AG04449 (cell line): ENCODE data around the gene TMEM163.

ENCODE experiments used
- CTCF ChIA-PET: fragments of 350-600 bp; formaldehyde crosslinking; extraction: SDS; loops from one replicate; lab custom pipeline; 2021; ENCODE audit warnings: antibody characterized with exemption; lab: Yijun Ruan, JAX
- POLR2A ChIA-PET: fragments of 400-600, 350-600 bp; formaldehyde crosslinking; extraction: SDS; loops from one replicate; lab custom pipeline; 2020; ENCODE audit warnings: antibody characterized with exemption, inconsistent platforms; lab: Yijun Ruan, JAX
- DNase-seq: peaks from one replicate; pipeline ENCODE4 v3.0.0-alpha.2; 2010; ENCODE audit warnings: low read depth, low spot score
- H3K4me3 ChIP-seq: 2 replicates; pipeline ENCODE4 v1.5.1; 2011; ENCODE audit warnings: low read depth, mild to moderate bottlenecking, control low read depth, low read length
- TF ChIP-seq, protein P1 (sequence below): IDR thresholded peaks from one replicate; pipeline ENCODE4 v1.5.1; 2011; ENCODE audit warnings: mild to moderate bottlenecking, moderate library complexity, low read length, control low read depth, inconsistent platforms; ENCODE audit not compliant: insufficient read depth; ENCODE audit errors: missing control alignments

TMEM163 gene

DNA sequence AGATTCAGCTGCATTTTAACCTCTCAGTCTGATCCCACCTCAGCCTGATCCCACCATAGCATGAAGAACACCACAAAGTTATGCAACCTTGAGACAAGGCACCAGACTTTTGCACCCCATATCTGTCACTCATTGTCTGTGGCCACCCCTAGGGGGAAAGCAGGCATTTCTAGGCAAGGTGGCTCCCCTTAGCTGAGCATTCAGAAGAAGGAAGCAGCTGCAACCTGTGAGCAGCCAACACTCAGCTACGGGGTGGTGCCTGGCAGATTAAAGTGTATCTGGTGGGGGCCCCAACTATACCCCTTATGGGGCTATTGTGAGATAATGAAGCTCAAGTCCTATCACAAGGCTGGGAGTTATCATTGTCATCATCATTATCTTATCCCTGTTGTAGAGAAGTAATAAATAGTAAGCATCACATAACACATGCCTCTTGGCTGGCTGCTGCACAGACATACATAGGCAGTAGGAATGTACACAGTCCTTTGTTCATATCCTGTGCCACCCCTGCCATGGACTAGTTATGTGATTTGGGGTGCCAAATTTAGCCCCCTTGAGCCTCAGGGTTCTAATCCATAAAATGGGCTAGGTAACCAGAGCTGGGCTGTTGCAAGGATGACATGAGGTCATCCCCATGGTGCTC lies 20.6 kb upstream of the TMEM163 start:
- no peak overlapping the region for H3K4me3 ChIP-seq
- ChIA-PET CTCF (no interaction called here), POLR2A (no interaction called here)
- DNase-seq = no peak
- TF ChIP-seq, protein P1, sequence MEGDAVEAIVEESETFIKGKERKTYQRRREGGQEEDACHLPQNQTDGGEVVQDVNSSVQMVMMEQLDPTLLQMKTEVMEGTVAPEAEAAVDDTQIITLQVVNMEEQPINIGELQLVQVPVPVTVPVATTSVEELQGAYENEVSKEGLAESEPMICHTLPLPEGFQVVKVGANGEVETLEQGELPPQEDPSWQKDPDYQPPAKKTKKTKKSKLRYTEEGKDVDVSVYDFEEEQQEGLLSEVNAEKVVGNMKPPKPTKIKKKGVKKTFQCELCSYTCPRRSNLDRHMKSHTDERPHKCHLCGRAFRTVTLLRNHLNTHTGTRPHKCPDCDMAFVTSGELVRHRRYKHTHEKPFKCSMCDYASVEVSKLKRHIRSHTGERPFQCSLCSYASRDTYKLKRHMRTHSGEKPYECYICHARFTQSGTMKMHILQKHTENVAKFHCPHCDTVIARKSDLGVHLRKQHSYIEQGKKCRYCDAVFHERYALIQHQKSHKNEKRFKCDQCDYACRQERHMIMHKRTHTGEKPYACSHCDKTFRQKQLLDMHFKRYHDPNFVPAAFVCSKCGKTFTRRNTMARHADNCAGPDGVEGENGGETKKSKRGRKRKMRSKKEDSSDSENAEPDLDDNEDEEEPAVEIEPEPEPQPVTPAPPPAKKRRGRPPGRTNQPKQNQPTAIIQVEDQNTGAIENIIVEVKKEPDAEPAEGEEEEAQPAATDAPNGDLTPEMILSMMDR = no peak

DNA sequence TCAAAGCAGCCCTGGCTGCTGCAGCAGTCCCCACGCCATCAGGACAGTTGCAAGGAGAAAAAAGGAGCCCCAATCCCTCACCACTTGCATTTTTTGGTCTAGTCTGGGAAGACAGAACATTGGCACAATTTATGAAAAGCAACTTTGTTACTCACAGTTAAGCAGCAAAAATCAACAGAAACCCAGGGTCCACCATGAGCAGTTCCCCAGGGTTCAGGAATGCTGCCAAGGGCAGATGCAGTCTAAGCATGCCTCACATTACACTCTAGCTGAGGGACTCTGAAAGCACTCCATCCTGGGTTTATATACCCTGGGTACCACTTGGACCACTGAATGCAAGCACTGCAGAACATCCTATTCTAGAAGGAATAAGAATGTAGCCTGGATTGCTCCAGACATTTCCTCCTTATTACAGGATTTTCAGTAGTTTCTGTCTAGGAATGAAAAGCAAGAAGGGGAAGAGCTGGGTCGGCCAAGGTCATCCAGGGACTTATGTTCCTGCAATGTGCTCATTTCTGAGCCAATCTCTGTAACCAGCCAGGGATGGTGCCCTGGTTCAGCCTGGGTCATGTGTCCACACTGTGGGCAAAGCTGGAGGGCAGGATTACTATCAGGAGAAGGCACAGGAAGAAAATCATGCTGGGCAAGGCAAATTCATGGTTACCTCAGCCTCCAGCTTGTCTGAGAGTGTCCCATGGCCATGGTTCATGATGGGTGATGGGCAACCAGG lies 19.5 kb upstream of the TMEM163 start:
- ChIA-PET POLR2A (no interaction called here), CTCF (no interaction called here)
- DNase-seq = no peak
- TF ChIP-seq, protein P1 = no peak
- H3K4me3 ChIP-seq = no peak overlapping the region

DNA sequence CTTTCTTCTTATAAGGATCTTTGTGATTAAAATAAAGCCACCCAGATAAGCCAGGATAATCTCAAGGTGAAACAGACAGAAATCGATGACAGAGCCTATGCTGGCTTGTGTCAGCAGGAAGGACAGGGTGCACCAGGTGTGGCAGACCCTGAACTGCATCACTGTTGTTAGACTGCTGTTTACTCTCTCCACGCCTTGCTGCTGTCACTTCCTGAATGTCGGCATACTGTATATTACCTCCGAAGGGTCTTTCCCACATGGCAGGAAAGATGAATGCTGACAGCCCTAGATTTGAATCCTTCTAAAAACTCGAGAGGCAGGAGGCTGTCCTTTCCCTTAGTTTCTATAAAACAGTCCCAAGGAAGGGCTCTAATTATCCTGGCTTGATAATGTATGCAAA lies 18.9 kb upstream of the TMEM163 start:
- H3K4me3 ChIP-seq = no peak overlapping the region
- CTCF ChIA-PET = no interaction called here
- DNase-seq = no peak
- TF ChIP-seq, protein P1 = no peak
- POLR2A ChIA-PET = no interaction called here

DNA sequence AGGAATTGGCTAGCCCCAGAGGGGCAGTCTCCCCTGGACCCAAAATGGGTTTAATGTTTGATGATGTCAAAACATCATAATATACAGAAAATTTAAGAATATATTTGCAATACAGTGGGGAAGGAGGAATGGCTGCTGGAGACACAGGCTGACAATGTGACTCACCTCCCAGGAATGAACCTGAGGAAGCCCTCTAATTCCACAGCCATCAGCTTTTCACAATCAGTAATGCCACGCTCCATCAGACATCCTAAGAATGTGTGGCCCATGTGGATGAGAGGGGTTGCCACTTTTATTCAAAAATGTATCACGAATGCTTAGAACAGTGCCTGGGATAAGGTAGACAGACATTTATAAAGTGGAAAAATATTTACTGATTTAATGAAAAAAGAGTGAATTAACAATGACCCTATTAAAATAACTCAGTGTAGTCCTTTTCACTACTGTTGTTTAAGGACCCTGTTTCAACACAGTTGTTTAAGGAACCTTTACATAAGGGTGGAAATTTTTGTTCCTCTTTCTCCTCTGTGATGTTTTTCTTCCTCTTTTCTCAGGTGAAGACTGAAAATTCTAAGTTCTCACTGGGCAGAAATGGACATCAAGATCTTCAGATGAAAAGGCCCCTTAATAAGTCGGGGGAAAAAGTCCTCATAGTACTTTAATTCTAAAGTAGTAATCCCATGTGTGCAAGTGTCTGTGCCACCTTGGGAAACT lies 17.5 kb upstream of the TMEM163 start:
- CTCF ChIA-PET = no interaction called here
- no peak overlapping the region for H3K4me3 ChIP-seq
- TF ChIP-seq, protein P1 = no peak
- POLR2A ChIA-PET = no interaction called here
- peak; percentile 7 for DNase-seq

DNA sequence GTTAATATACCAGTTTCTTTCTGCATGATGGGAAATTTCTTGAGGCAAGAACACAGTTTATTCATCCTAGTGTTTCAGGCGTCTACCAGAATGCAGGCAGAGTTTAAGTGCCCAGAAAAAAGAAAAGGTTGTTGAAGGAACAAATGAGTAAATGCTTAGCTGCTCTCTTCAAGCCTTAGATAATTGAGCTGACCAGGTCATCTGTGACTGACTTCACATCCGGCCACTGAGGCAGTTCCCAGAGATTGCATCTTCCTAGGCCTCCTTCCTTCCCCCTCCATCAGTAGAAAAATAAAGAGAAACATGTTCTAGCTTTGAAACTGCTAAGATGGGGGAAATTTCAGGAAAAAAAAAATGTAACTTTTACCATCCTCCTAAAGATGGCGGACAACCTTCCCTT lies 9.4 kb upstream of the TMEM163 start:
- ChIA-PET CTCF (no interaction called here), POLR2A (no interaction called here)
- no peak for DNase-seq
- TF ChIP-seq, protein P1 = no peak
- no peak overlapping the region for H3K4me3 ChIP-seq

DNA sequence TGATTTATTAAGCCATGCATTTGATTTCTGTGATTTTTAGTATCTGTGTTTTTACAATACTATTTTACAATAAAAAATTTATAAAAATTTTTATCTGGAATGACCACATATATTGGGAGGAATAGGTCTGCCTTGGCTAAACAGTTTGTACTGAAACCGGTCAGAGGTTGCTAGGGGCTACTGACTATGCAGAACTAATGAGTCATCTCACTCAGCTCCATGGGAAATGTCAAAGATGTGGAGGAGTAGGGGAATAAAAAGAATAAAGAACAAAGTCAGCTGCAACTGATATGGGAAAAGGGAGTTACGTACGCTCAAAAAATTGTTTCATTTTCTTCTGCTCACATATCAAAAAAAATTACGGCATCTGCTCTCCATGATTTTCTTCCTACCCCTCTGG lies 8.6 kb upstream of the TMEM163 start:
- H3K4me3 ChIP-seq = no peak overlapping the region
- no peak for DNase-seq
- TF ChIP-seq, protein P1 = no peak
- CTCF ChIA-PET = no interaction called here
- POLR2A ChIA-PET = no interaction called here
